Measurements from ENCODE around the gene MALRD1.

DNA sequence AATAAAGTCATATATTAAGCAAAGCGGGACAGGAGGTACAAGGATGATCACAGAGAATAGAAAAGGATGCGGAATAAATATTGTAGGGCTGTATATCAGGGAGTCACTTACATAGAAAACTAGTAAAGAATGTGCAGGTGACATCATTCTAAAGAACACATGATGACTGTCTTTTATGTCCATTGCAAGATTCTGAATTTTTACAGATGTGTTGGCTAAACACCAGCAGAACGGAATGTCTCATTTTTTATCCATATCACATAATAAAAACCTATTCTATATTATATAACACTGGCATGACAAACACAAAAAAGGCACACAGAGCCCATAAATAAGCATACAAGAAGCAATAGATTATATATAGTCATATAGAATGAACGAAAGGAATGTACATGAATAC is 448.4 kb downstream of the MALRD1 start:
- no peak for TF ChIP-seq CTCF (IDR thresholded peaks at IDR 0.05; ENCODE audit: poor library complexity)
- no peak for TF ChIP-seq EZH2phosphoT487 (IDR thresholded peaks at IDR 0.05; ENCODE audit: low read depth, severe bottlenecking, unreplicated experiment)
